ENCODE data around the gene MYRF.

MYRF gene

DNA sequence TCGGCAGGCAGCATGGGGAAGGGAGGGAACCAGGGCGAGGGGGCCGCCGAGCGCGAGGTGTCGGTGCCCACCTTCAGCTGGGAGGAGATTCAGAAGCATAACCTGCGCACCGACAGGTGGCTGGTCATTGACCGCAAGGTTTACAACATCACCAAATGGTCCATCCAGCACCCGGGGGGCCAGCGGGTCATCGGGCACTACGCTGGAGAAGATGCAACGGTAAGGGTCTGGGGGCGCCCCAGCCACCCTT, 75.9 kb downstream of the MYRF start:
- no peak for DNase-seq

GRCh38 chr11:61828629-61829407, 76.4 kb downstream of the MYRF start:
- DNase-seq = no peak

DNA sequence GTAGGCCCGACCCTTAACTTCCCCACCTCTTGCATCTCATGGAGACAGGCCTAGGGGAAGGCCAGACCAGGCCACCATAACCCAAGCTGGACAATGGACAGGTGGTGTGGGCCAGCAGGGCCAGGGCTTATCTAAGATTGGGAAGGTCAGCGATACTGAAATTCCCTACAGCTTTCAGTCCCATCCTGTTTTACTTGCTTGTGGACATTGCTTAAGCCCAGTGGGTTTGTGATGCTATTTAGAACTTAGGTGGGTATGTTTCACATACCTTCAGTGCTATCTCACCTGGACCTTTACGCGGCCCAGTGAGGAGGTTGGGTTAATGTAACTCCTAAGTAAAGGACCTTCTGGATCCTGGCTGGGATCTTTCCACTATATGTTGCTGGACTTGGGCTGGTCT, 77.4 kb downstream of the MYRF start:
- no peak for DNase-seq

- DNase-seq = no peak
These were observed 78.0 kb downstream of the MYRF start for GRCh38 chr11:61830237-61831105.

DNA sequence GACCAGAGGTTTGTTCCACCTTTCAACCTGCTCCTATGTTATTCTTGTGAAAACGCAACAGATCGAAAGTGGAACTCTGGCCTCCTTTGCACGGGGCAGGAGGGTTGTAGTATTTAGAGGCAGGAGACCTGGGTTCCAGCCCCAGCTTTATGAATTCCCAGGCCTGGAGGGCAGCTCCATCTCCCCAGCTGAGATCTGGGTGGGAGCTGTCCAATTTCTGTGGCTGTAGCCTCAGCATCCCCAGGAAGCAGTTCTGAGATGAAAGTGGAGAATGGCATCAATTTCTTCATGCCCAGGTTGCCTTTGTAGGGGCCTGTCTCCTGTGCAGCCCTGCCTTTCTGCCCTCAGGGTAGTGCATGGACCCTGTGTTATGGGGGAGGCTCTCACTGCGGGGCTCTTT, 79.8 kb downstream of the MYRF start:
- no peak for DNase-seq

GRCh38 chr11:61832754-61833153, 80.3 kb downstream of the MYRF start:
- no peak for DNase-seq

- peak; percentile 32 for DNase-seq
These were observed 81.0 kb downstream of the MYRF start for GRCh38 chr11:61833471-61833870.

DNA sequence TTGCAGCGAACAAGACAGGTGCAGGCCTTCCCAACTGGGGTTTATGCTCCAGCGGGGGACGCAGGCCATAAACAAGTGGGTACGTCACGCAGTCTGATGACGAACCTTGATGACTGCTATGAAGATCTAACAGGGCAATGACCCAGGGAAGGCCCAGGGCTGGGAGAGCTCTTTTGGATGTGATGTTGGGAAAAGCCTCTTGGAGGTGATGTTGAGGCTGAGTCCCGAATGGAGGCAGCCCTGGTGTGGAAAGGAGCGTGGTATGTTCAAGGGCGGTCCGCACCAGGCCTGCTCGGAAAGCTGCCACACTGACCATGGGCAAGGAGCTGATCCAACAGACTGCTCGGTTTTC, 81.5 kb downstream of the MYRF start:
- DNase-seq = no peak

DNA sequence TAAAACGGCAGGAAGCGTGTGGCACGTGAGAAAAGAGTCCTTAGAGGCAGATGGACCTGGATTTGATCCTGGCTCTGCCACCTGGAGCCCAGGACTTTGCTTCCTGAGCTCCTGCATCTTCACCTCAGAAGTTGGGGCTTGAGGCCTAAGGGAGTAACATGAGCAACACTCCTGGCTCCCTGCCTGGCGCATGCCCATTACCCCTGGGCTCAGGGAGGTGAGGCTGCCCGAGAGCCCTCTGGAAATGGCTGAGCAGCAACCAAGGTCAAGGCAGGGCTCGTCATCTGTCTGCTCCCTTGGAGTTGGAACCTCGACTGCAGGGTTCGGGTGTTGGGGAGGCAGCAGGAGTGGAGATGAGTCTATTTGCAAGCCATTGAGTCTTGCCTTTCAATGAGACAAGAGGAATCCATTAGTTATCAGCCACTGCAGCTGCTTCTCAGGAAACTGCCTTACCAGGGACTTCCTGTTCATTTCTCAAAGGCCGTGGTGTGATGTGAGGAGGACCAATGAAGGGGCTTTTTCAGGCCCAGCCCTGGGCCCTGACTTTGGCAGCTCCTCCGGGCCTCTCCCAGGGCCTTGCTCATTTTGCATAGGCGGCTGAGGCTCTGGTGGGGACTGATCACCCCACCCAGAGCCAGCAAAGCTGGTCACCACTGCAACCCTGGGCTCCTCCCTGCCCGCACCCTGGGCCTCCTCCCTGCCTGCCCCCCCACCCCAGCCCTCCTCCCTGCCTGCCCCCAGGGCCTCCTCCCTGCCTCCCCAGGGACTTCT, 82.0 kb downstream of the MYRF start:
- peak; percentile 68 for DNase-seq

DNA sequence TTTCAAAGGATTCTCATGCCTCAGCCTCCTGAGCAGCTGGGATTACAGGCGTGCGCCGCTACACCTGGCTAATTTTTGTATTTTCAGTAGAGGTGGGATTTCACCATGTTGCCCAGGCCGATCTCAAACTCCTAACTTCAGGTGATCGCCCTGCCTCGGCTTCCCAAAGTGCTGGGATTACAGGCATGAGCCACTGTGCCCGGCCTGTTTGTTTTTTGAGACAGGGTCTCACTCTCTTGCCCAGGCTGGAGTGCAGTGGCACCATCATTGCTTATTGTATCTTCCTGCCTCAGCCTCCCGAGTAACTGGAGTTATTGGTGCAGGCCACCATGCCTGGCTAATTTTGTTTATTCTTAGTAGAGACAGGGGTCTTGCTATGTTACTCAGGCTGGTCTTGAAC, 83.8 kb downstream of the MYRF start:
- DNase-seq = no peak

- DNase-seq = no peak
These were observed 85.1 kb downstream of the MYRF start for GRCh38 chr11:61837411-61838005.
